Panc1 (cell line): ENCODE results near the gene ASTN2.

Source experiments
- CTCF ChIP-seq: fragments of 450-650 bp; IDR thresholded peaks from 2 replicates; pipeline ENCODE4 v1.5.1; 2017; ENCODE audit warnings: mild to moderate bottlenecking
- POLR2AphosphoS5 ChIP-seq: IDR thresholded peaks from 2 replicates; pipeline ENCODE4 v1.6.1; 2012; ENCODE audit warnings: mild to moderate bottlenecking, low read depth, low read length, moderate library complexity
- REST ChIP-seq, 2 experiments: IDR thresholded peaks; 2 replicates each; pipeline ENCODE4 v1.6.1; 2011 to 2012; ENCODE audit warnings: low read depth in 2 of 2, control low read depth in 1 of 2, low read length in 1 of 2, mild to moderate bottlenecking in 1 of 2, moderate library complexity in 1 of 2; ENCODE audit not compliant: insufficient read depth in 1 of 2
- TCF7L2 ChIP-seq: IDR thresholded peaks from 2 replicates; pipeline ENCODE4 v1.6.1; 2011; ENCODE audit warnings: mild to moderate bottlenecking, low read depth, low read length, inconsistent platforms

- TF ChIP-seq POLR2AphosphoS5, result no peak
- TF ChIP-seq REST (IDR thresholded peaks at IDR 0.05; ENCODE audit: insufficient read depth in 1 of 2, low read depth in 2 of 2, low read length in 1 of 2), result no peak
- no peak for TF ChIP-seq CTCF
- TF ChIP-seq TCF7L2, result no peak
Measured at GRCh38 chr9:117453737-117454136, 38.9 kb upstream of the ASTN2 start.
